Astrocyte of the hippocampus (primary cell): ENCODE results near the gene METTL13.

Experiments used
- DNase-seq: peaks from one replicate; pipeline ENCODE4 v3.0.0; 2011; ENCODE audit warnings: low read depth, low spot score

Gene METTL13

GRCh38 chr1:171845998-171846397 lies 64.5 kb downstream of the METTL13 start:
- no peak for DNase-seq
